Cortex of kidney (tissue), 1 donor: ENCODE data around the gene ARHGAP36.

ENCODE experiments used
- DNase-seq: peaks from one replicate; lab custom pipeline; 2025; lab: John Stamatoyannopoulos, UW

The ARHGAP36 gene, protein sequence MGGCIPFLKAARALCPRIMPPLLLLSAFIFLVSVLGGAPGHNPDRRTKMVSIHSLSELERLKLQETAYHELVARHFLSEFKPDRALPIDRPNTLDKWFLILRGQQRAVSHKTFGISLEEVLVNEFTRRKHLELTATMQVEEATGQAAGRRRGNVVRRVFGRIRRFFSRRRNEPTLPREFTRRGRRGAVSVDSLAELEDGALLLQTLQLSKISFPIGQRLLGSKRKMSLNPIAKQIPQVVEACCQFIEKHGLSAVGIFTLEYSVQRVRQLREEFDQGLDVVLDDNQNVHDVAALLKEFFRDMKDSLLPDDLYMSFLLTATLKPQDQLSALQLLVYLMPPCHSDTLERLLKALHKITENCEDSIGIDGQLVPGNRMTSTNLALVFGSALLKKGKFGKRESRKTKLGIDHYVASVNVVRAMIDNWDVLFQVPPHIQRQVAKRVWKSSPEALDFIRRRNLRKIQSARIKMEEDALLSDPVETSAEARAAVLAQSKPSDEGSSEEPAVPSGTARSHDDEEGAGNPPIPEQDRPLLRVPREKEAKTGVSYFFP

GRCh38 chrX:131058136-131058868, at the start of gene ARHGAP36:
TSS of gene ARHGAP36 (plus strand) at chrX:131058346. CDS start at chrX:131081666, 23,320 bp downstream.
- DNase-seq = no peak

DNA sequence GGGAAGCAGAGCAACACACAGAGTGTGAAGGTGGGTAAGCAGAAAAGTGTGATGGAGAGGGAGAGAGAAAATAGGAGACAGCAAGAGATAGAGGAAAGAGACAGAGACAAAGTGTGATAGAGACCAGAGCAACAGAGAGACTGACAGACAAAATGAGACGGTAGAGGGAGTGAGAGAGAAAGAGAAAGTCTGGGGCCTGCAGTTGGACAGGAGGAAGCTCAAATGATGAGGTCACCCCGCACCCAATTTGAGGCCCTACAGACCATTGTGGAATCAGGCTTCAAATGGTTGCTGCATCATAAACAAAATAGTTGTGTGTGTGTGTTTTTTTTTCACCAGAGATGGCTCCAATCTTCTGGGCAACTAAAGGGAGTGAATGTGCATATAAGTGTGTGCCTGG, 48.0 kb upstream of the ARHGAP36 start:
- no peak for DNase-seq

- DNase-seq = no peak
Observed at GRCh38 chrX:131025336-131025735, 32.8 kb upstream of the ARHGAP36 start.

- DNase-seq = no peak
Observed at GRCh38 chrX:131032354-131033230, 25.6 kb upstream of the ARHGAP36 start.

DNA sequence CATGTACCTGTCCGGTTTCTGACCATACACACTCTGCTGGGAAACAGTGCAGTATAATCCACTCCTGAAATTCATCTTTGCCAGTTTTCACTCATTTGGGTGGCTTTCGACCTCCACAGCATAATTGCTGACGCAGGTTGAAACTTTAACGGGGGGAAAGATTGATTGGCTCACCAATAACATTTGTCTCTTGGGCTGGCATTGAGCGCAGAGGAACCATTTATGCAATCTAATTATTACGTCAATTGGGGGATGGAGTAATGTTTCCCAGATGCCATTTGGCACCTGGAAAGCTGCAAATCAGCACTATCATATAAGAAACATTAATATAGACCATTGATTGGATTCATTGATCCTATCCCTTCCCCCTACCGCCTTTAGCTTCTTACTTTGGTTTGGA, 24.1 kb upstream of the ARHGAP36 start:
- no peak for DNase-seq

GRCh38 chrX:131040781-131041180, 17.4 kb upstream of the ARHGAP36 start:
- DNase-seq = no peak

GRCh38 chrX:131041667-131042066, 16.5 kb upstream of the ARHGAP36 start:
- no peak for DNase-seq

- DNase-seq = no peak
Observed at GRCh38 chrX:131045726-131046125, 12.4 kb upstream of the ARHGAP36 start.

GRCh38 chrX:131046596-131046995, 11.6 kb upstream of the ARHGAP36 start:
- DNase-seq = no peak

DNA sequence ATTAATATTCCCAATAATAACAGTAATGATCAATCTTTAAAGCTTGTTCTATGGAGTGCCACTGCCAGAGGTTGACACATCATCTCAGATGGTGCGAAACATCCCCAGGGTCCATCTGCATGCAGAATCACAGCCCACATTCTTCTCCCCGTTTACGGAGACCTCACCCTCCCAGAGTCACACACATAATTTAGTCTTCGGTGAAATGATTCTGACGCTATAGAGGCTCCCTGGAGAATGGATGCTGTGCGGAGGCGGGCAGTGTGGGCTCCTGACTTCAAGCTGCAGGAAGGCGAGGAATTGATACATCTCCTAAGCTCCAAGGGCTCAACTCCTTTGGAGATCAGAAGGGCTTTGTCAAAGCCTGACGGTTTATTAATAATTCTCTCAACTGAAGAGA, 11.0 kb upstream of the ARHGAP36 start:
- DNase-seq = no peak

- no peak for DNase-seq
Observed at GRCh38 chrX:131053076-131053475, 5.1 kb upstream of the ARHGAP36 start.

DNA sequence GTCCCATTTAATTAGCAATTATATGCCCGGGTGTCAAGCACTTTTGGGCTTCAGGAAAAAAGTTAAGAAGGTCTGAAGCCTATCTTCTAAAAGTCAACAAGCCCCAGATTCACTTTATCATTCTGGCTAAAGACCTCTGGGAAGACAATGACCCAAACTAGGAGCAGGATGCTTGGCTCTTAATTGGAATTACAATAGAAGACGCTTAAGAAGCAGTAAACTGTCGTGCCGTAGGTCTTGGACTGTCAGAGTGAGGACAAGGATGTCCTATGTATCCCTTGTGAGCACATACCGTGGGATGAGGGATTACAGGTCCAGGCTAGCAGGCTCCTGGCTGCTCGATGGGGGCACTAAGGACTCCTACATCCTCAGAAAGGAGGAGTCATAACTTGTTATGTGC, 3.2 kb upstream of the ARHGAP36 start:
- no peak for DNase-seq

DNA sequence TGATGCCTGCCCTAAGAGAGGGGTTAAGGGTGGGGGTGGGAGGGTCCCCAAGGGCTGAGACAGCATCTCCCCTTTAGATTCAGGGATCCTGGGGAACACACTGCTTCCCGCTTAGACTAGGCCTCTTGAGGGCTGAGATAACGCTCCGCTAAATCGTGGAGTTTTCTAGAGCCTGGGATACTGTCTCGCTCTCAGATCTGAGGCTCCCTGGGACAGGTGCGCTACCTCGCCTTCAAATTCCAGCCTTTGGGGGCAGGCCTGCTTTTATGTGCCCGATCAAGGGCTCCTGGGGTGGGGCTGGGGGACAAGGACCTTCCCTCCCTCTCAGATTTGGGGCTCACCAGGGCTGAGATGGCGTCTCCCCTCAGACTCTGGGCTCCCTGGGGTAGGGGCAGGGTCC, 440 bp upstream of the ARHGAP36 start:
- no peak for DNase-seq

- no peak for DNase-seq
Observed at GRCh38 chrX:131059246-131059645, 1.1 kb downstream of the ARHGAP36 start.

GRCh38 chrX:131060147-131060546, 2.0 kb downstream of the ARHGAP36 start:
- no peak for DNase-seq

GRCh38 chrX:131061306-131061705, 3.2 kb downstream of the ARHGAP36 start:
- DNase-seq = no peak

DNA sequence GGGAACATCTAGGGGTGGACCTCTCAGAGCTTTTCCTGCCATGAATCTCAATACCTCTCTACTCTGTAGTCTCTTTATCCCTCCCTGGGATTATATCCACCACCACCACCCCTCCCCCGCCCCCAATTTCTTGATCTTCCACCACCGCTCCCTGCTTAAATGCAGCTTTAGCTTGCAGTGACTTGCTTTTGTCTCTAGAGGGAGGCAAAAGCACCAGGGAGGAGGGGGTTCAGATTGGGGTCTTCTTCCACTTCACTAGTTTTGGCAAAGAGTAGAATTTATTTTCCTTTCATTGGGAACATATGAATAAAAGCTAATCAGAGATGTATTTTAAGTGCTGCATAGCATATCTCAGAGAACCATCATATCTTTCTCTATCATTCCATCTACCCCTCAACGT, 5.5 kb downstream of the ARHGAP36 start:
- DNase-seq = no peak

GRCh38 chrX:131066237-131066636, 8.1 kb downstream of the ARHGAP36 start:
- DNase-seq = no peak

- no peak for DNase-seq
Observed at GRCh38 chrX:131067216-131067615, 9.1 kb downstream of the ARHGAP36 start.

GRCh38 chrX:131067846-131068745, 9.9 kb downstream of the ARHGAP36 start:
- DNase-seq = no peak
